ENCODE results near the gene TBC1D21.

DNA sequence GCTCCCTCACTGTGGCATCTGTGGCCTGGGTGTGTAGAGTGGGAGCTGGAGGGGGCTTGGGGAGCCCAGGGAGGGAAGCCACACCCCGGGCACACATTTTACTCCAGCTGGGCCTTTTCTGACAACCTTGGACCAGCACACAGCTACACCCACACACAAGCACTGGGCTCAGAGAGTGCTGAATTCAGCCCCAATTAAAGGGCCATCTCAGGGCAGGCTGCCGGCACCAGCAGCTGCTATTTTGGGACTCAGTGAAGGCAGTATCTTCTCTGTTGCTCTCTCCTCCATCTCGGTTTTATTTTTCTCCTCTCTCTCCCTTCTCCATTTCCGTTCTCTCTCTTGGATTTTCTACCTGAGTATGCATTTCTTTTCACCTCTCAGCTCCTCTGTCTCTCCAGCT is 19.1 kb upstream of the TBC1D21 start:
- TF ChIP-seq, protein P1, sequence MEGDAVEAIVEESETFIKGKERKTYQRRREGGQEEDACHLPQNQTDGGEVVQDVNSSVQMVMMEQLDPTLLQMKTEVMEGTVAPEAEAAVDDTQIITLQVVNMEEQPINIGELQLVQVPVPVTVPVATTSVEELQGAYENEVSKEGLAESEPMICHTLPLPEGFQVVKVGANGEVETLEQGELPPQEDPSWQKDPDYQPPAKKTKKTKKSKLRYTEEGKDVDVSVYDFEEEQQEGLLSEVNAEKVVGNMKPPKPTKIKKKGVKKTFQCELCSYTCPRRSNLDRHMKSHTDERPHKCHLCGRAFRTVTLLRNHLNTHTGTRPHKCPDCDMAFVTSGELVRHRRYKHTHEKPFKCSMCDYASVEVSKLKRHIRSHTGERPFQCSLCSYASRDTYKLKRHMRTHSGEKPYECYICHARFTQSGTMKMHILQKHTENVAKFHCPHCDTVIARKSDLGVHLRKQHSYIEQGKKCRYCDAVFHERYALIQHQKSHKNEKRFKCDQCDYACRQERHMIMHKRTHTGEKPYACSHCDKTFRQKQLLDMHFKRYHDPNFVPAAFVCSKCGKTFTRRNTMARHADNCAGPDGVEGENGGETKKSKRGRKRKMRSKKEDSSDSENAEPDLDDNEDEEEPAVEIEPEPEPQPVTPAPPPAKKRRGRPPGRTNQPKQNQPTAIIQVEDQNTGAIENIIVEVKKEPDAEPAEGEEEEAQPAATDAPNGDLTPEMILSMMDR (IDR thresholded peaks at IDR 0.05): no peak
- TF ChIP-seq EZH2 (IDR thresholded peaks at IDR 0.05): no peak
- TF ChIP-seq EZH2phosphoT487 (IDR thresholded peaks at IDR 0.05): no peak

Data from neural progenitor cell (in vitro differentiated cells).